DMS153 treated with DMSO at 0.1 percent for 48 hours (cell line): ENCODE results near the gene EVA1A.
A peak's percentile ranks its signal among the peaks of the same experiment; 100 is the strongest.

ENCODE experiments used
- DNase-seq: peaks from one replicate; lab custom pipeline; 2025; ENCODE audit not compliant: unreplicated experiment; lab: John Stamatoyannopoulos, UW

Gene EVA1A

GRCh38 chr2:75564026-75564688, 3.4 kb upstream of the EVA1A start:
- no peak for DNase-seq

GRCh38 chr2:75563591-75563990, 2.9 kb upstream of the EVA1A start:
- no peak for DNase-seq

- no peak for DNase-seq
Observed at GRCh38 chr2:75562513-75562864, 1.8 kb upstream of the EVA1A start.

GRCh38 chr2:75561566-75562512, 1.1 kb upstream of the EVA1A start:
- DNase-seq: peak; percentile 29

- DNase-seq: no peak
Observed at GRCh38 chr2:75560022-75560767, 544 bp downstream of the EVA1A start.

GRCh38 chr2:75559680-75560021, 1.1 kb downstream of the EVA1A start:
- no peak for DNase-seq

- no peak for DNase-seq
Observed at GRCh38 chr2:75558786-75559679, 1.7 kb downstream of the EVA1A start.

- DNase-seq: no peak
Observed at GRCh38 chr2:75558136-75558535, 2.6 kb downstream of the EVA1A start.

GRCh38 chr2:75557474-75558133, 3.1 kb downstream of the EVA1A start:
- DNase-seq: no peak

- no peak for DNase-seq
Observed at GRCh38 chr2:75556679-75557366, 3.9 kb downstream of the EVA1A start.

GRCh38 chr2:75555701-75556100, 5.0 kb downstream of the EVA1A start:
- no peak for DNase-seq

GRCh38 chr2:75553935-75554531, 6.7 kb downstream of the EVA1A start:
- no peak for DNase-seq

GRCh38 chr2:75552222-75552621, 8.5 kb downstream of the EVA1A start:
- no peak for DNase-seq

GRCh38 chr2:75551434-75551833, 9.3 kb downstream of the EVA1A start:
- DNase-seq: no peak

- no peak for DNase-seq
Observed at GRCh38 chr2:75549401-75550253, 11.1 kb downstream of the EVA1A start.

- DNase-seq: peak; percentile 66
Observed at GRCh38 chr2:75548036-75548573, 12.6 kb downstream of the EVA1A start.

- no peak for DNase-seq
Observed at GRCh38 chr2:75547345-75548035, 13.2 kb downstream of the EVA1A start.
